Measurements from ENCODE around the gene C7. TPM values are rescaled to one million over a fixed set of nuclear protein-coding genes. Genes with fewer than 3 reads are reported as not detected.

The C7 gene
- total RNA-seq, 4 donors from 2014 or later = 694 to 893 (median 802) TPM

GRCh38 chr5:40958811-40959210 lies 49.5 kb downstream of the C7 start:
- ATAC-seq (ENCODE audit: low FRiP score) (no peak), DNase-seq (ENCODE audit: low spot score) (no peak)
- TF ChIP-seq CTCF (IDR thresholded peaks at IDR 0.05) = no peak

GRCh38 chr5:40960037-40960436 lies 50.7 kb downstream of the C7 start:
- DNase-seq (ENCODE audit: low spot score) (no peak), ATAC-seq (ENCODE audit: low FRiP score) (no peak)
- no peak for TF ChIP-seq CTCF (IDR thresholded peaks at IDR 0.05)

GRCh38 chr5:40962207-40962955 lies 53.1 kb downstream of the C7 start:
- no peak for TF ChIP-seq CTCF (IDR thresholded peaks at IDR 0.05)
- DNase-seq (ENCODE audit: low spot score) = no peak
- no peak for ATAC-seq (ENCODE audit: low FRiP score)

GRCh38 chr5:40972434-40972833 lies 63.1 kb downstream of the C7 start:
- TF ChIP-seq CTCF (IDR thresholded peaks at IDR 0.05) = no peak
- DNase-seq (ENCODE audit: low spot score) = no peak
- no peak for ATAC-seq (ENCODE audit: low FRiP score)

GRCh38 chr5:40973364-40974004 lies 64.2 kb downstream of the C7 start:
- no peak for TF ChIP-seq CTCF (IDR thresholded peaks at IDR 0.05)

GRCh38 chr5:40976041-40976440 lies 66.7 kb downstream of the C7 start:
- no peak for TF ChIP-seq CTCF (IDR thresholded peaks at IDR 0.05)
- ATAC-seq (ENCODE audit: low FRiP score) (no peak), DNase-seq (ENCODE audit: low spot score) (no peak)

More at GRCh38 chr5:40973364-40974004, 64.2 kb downstream of the C7 start:
- no peak for DNase-seq (ENCODE audit: low spot score)
- ATAC-seq (ENCODE audit: low FRiP score) = no peak

GRCh38 chr5:40976836-40977235 lies 67.5 kb downstream of the C7 start:
- DNase-seq (ENCODE audit: low spot score) (no peak), ATAC-seq (ENCODE audit: low FRiP score) (no peak)
- TF ChIP-seq CTCF (IDR thresholded peaks at IDR 0.05) = no peak
